Medulla oblongata (tissue), 1 donor: Measurements from ENCODE around the gene ROPN1B.

ENCODE experiments used
- DNase-seq: peaks from one replicate; pipeline ENCODE4 v3.0.0-alpha.2; 2015; ENCODE audit errors: extremely low spot score

ROPN1B gene

DNA sequence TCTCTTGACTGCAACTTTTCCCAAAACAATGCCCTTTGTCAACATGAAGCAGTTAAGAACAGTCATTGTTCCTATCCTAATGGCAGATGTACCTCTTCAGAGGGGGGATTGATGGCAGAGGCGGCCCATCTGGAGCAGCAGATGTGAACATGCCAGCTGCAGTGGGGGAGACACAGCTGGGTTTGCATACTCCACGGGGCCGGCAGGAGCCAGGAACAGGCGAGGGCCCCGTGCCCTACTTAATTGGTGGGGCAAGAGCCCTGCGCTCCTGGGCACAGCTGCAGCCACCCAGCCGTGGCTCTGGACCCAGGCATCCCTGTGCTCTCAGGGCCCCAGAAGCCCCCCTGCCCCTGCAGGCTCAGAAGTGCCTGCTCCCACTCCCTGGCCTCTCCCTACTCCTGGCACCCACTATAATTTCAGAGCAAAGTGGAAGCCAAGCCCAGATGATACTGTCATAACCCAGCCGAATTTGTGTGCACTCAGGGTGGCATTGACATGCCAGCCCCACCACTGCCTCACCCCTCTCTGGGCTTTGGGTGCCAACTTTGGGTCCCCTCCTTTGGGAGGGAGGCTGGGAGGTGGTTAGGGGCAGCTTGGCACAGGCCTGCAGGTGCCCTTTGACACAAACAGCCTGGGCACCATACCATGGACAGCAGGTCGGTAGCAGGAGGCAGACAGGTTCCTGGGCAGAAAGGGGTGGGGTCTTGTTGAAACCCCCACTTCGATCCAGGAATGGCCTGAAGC is 34.6 kb downstream of the ROPN1B start:
- DNase-seq = no peak

DNA sequence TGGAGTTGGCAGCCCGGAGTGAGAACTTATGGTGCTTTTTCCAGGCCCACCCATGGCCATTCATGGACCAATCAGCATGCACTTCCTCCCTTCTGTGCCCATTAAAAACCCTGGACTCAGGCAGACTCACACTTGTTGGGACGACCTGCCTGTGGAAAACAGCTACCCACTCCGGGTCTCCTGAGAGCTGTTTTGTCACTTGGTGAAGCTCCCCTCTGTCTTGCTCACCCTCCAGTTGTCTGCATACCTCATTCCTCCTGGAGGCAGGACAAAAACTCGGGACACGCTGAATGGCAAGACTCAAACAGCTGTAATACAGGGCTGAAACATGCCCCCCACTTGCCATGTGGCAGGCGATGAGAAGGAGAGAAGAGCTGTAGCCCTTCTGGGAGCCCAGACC is 35.2 kb downstream of the ROPN1B start:
- no peak for DNase-seq

DNA sequence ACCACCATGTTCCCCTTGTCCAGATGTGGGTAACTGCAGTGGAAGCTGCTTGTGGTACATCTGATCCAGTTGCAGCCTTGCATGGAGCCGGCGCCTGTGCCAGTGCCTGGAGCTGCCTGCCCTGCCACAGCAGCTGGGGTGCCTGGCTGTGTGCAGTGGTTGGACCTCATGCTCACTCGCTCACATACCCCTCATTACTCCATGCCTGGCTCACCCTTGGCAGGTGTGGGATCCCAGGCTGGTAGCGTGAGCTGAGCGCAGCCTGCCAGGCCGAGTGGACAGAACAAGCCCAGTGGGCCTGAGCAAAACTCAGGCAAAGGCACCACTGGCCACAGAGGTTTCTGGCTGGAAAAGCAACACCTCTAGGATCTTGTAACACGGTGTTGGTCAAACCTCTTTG is 35.7 kb downstream of the ROPN1B start:
- DNase-seq = no peak

DNA sequence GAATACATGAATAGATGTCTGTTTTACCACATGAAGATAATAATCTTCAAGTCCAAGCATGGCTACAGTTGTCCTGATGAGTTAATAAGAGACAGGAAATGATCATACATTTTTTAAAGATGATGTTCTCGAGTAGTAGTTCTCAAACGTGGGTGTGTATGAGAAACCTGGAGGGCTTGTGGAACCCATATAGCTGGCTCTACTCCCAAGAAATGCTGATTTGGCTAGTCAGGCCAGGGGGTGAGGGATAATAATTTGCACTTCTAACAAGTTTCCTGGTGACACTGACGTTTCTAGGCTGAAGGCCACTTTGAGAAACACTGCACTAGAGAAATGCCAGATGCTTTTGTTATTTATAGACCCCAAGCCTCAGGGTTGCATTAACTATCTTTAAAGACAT is 37.0 kb downstream of the ROPN1B start:
- DNase-seq = no peak

DNA sequence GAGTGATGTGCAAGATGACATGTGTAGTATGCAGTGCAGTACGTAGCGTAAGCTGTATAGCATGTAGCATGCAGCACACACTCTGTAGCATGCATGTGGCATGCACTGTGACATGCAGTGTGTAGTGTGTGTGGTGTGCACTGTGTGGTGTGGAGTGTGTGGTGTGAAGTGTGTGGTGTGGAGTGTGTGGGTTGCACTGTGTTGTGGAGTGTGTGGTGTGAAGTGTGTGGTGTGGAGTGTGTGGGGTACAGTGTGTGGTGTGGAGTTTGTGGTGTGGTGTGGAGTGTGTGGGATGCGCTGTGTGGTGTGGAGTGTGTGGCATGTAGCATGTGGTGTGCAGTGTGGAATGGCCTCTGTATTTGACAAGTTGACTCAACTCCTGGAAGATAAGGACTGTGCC is 39.2 kb downstream of the ROPN1B start:
- DNase-seq = no peak

DNA sequence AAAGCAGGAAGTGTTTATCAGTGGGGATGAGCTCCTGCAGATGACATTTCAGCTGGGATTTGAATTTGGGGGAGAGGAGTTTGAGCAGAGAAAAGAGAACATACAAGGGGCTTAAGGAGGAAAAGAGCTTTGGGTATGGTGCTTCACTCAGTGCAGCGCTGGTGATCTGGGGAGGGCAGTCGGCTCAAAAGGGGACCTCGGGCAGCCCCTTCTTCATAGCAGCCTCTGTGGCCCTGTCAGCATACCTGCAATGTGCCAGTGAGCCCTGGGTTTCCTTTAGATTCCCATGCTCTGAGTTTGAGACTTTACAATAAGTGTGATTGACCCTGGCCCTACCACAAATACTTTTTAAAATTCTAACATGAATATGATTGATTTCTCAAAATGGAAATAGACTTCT is 40.2 kb downstream of the ROPN1B start:
- no peak for DNase-seq

DNA sequence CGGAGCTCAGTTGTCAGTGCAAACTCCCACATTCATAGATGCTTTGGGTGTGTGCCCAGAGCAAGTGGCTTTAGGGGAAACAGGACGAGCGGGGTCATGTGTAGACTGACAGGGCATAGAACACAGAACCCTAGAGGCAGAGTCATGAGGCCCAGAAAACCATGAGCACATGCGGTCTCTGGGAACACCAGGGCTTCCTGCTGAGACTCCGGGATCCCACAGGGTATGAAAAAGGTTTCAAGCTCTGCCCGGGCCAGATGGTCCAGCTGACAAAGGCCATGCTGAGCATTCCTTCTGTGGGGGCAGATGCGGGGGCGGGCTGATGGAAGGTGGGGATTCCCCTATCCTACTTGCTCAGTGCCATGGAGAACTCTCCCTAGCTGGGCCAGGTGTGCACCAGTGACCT is 44.8 kb downstream of the ROPN1B start:
- no peak for DNase-seq

DNA sequence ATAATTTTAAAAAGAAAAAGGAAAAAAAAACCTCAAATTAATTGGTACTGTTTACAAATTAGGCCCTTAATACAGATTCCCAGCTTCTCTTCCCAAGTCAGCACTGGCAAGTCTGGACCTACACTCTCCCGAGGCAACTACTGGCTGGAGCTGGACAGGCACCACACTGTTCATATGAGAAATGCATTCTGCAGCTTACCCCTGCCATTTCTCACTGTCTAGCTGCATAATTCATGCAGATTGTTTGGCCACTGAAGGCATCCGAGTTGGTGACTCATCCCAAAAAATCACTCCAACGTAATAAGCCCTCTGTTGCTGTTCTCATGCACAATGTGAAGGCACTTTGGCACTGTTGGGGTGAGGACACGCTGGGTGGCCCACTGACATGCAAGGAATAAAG is 45.3 kb downstream of the ROPN1B start:
- DNase-seq = no peak

DNA sequence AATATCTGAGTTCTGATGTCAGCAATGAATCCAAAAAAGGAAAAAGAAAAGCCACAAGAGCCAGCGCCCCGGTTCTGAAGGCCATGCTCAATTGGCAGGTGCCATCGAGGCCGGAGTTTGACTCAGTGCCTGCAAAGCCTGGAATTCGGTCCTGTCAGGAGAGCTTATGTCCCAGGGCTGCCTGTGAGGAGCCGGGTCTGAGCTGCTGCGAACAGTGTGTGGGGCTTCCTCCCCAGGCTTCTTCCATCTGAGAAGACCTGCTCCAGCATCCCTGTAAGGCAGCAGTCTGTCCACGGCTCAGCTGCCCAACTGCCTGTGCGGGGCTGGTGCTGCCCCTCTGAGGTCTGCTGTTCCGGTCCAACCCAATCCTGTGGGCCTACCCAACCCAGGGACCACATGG is 46.1 kb downstream of the ROPN1B start:
- no peak for DNase-seq

DNA sequence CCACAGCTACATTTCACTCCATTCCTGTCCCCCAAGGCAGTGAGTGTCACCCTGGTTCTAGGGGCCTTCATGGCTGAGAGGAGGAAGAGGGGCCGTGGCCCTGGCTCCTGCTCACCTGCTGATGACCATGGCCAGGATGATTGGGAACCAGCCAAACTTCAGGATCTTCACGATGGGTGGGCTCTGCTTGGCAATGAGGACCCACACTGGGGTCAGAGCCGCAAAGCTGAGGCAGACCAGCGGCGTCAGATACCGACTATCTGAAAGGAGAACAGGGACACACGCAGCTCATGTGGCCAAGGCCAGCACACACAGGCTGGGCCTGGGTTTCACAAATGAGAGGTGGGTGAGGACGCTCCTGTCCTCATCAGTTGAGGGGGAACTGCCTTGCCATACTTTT is 47.6 kb downstream of the ROPN1B start:
- DNase-seq = no peak

DNA sequence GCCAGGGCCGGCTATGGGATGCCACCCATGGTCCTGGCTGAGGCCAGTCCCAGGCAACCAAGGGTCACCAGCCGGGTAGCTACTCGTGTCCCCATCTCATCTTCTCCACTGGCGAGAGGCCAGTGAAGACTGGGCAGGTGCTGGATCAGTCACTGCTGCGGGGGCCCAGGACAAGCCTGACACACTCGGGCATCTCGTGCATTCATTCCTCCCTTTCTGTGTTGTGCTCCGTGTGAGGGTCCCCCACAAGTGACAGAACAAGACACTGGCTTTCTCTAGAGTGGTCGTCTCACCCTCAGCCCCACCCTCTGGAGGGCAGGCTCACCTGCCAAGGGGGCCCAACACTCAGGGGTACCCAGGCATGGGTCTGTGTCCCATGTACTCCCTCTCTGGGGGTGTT is 48.4 kb downstream of the ROPN1B start:
- DNase-seq = no peak

DNA sequence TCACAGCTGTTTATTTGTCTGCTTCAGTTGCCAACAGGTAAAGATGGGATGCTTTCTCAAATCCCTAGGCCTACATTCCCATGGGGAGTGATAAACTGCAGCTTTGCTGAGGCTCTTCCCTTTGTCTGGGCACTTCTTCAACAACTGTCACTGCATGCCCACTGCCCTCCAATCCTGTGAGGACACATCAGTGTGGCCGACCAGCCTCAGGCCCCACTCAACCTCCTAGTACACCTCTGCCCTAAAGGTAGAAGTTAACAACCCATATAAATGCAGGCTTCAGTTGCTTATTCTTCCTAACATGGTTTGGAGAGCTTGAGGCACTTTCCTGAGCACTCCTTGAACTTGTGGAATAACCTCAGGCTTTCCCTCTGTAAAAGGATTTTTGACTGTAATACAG is 49.6 kb downstream of the ROPN1B start:
- no peak for DNase-seq

DNA sequence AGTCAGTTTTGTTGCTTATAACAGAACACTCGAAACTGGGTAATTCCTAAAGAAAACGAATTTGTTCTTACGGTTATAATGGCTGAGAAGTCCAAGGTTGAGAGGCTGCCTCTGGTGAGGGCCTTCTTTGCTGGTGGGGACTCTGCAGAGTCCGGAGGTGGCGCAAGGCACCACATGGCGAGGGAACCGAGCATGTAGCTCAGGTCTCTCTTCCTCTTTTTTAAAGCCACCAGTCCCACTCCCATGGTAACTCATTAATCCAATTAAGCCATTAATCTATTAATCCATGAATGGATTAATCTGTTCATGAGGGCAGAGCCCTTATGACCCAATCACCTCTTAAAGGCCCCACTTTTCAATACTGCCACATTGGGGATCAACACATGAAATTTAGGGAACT is 50.0 kb downstream of the ROPN1B start:
- DNase-seq = no peak

DNA sequence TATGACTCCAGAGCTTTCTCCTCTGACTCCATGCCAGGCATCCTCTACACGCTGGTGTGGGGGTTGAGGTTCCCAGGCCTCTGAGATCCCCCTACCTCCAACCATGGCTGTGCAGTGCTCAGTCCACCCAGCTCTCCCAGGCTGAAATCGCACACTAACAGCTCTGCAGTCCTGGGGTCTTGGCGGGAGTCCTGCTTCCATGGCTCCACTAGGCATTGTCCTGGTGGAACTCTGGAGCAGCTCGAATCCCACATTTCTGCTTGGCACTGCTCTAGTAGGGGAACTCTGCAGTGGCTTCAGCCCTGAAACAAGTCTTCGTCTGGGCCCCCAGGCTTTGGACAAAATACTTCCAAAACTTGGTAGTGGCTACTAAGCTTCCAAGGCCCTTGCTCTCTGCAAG is 50.7 kb downstream of the ROPN1B start:
- DNase-seq = no peak

DNA sequence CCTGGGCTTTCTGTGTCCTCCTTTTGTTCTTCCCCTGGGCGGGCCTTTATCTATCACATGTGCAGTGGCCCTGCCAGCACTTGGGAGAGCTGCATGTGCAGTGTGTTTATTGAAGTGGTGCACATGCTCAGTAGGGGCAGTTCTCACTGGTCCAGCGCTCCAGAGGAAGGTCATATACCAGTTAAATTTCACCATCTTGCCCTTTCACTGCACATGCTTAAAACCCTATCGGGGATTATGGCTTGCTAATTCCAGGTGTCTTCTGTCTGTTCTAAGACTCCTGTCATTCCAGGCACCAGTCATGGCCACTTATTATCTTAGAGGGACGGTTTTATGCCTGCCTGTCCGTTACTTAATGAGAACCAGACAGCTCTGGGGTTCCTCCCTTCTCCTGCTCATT is 52.2 kb downstream of the ROPN1B start:
- DNase-seq = no peak

DNA sequence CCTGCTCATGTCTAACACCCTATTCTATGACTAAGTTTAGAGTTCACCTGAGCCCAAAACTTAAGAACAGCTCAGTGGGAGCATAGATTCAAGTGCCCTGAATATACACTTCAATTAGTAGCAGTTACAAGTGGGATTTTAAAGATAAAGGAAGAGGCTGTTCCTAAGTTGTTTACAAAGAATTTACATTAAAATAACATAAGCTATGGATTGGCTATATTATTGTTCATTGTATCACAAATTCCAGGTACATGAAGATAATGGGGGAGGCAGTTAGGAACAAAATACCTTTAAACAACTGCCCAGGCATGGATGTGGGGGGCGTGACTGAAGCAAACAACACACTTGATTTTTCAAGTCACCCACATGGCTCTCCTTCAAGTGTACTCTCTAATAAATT is 52.7 kb downstream of the ROPN1B start:
- no peak for DNase-seq

DNA sequence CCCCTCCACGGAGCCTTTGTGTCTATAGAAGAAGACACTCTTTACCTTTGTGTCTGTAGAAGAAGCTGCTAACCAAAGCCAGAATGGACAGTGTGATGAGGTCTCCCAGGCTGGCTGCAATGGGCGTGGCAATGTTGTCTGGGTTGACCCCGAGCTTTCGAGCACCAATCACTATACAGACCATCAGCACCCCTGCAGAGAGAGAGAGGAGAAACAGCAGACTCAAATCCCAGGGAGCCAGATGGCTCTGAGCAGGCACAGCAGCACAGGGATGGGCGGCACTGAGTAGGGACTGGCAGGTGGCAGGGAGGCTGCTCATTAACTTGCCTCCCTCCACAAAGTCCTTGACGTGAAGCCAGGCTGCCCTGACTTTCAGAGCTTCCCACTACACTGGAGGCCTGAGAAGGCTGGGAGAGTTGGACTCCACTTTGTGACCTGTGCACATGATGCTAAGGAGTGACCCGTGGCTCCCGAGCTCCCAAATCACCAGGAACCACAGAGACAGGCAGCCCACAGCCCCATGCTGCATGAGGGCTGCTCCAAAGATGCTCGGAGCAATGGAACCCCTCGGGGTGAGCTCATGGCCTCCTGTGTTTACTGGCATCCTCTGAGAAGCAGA is 53.9 kb downstream of the ROPN1B start:
- DNase-seq = no peak

DNA sequence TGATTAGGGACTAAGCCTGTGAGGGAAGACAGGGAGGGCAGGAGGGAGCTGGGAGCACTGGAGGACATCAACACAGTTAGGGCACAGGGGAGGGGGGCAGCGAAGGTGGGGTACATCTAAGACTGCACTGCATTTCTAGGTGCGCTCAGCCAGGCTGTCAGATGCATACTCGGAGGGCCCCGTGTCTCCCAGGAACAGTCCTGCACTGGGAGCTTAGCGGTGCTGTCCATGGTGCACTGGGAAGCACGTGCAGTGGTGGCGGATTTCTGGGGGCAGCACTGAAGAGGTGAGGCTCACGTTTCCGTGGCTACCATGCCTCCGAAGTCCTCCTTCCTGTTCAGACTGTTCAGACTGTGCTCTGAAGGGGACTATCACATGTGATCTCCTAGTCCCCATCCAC is 54.4 kb downstream of the ROPN1B start:
- no peak for DNase-seq

DNA sequence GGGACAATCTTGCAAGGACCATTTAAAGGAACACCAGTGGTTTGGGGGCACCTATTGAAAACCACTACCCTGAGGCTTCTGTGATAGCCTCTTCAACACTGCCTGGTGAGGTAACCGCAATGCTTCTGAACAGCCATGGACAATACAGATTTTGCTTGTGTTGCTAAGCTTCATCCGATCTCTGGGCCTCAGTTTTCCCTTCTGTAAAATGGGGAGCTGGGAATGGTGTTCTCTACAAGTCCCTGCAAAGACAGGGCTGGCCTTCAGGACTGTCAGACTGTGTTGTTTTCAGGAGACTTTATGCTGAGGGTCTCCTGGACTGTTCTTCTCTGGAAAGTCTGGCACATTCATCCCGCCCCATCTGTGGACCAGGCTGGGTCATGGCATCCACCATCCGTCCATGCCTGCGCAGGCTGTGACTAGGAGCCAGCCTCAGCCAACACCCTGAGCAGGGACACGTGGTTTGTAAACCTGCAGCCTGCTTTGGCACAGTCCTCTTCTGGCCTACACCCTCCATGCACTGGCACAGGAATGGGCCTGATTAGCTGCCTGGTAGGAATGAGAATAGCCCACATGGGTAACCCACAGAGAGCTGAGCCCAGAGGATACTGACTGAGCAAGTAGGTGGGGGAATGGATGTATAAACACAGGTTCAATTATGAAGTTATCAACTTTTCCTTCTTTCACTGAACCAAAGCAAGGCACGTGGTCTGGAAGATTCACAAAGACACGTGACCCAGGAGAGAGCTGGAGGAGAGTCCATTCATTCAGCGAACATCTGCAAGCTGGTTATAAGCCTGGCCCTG is 55.3 kb downstream of the ROPN1B start:
- no peak for DNase-seq

DNA sequence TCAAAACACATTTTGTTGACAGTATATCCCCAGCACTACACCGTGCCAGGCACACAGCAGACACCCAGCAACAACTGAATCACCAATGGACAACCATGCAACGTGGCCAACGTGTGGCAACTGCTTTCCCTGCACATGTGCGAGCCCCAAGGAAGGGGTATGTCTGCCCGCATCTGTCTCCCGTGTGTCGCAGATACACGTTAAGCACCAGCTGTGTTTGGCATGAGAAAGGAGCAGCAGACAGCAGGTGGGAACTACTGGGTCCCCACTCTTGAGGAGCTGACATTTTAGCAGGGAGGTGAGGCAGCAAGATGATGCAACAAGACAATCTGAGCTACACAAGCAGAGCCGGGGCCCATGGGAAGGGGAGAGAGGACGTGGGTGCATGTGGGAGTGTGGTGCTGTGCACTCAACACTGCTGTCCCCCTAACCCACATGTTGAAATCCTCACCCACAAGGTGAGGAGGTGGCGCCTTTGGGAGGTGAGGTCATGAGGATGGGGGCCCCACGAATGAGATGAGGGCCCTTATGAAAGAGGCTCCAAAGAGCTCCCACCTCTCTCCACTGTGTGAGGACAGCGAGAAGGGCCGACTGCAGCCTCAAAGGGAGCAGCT is 56.2 kb downstream of the ROPN1B start:
- no peak for DNase-seq

DNA sequence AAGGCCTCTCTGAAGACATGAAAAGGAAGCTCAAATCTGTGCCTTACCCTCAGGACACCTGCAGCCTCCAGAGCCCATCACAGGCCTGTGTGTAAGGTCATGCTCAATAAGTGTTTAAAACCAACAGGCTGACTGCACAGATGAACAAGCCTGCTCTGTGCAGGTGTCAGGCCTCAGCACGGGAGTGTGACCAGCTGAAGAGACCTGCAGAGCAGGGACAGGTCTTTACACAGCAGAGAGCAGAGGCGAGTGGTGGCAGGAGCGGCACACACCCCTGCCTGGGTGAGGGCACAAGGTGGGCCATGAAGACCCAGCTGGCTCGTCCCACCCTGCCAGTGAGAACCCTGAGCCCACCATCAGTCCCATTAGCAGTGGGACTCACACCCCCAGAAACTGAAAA is 56.9 kb downstream of the ROPN1B start:
- DNase-seq = no peak

DNA sequence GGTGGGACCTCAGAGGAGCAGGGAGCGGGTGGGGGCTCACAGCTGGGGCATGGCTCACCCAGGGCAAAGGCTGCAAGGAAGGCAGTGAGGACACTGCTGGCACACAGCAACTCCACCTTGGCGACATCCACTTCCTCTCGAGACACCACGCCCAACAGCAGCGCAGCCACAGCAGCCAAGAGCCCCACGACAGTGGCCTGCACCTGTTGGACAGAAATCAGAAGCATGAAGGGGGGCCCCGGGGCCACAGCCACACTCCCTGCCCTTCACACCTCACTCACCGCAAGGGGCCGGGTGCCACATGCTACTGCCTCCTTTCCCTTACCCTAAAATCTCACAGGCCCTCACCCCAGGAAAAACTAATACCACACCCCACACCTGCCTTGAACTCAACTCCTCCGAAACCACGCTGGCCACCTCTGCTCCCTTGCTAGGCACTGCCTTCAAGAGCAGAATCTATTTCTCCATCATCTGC is 57.3 kb downstream of the ROPN1B start:
- DNase-seq = no peak

DNA sequence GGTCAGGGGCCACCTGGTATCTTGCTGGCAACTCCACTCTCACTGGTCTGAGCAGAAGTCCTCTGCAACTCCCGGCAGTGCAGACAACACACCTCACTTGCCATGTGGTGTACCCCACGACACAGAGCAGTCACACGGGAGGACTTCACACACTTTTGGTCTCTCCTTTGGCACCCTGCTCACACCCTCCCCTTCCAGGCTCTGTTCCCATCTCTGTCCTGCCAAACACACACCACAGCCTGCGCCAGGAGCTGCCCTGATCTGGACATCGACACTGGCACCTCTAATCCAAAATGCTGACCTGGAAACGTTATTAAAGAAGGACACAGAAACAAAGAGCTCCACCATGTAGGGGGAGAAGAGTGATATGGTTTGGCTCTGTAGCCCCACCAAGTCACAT is 57.8 kb downstream of the ROPN1B start:
- no peak for DNase-seq
